Peyer's patch (tissue), 4 donors: Measurements from ENCODE around the gene TMEM132A.

Experiments
- CTCF ChIP-seq, 6 experiments: fragments of 450-650 bp in 4 of 6; fragments of 200-600 bp in 2 of 6; sonication (generic) in 1 of 6; IDR thresholded peaks; one replicate each; pipeline ENCODE4 v1.5.1; 2017 to 2019; ENCODE audit warnings: antibody characterized with exemption in 6 of 6, mild to moderate bottlenecking in 3 of 6, moderate library complexity in 1 of 6
- POLR2A ChIP-seq, 2 donors: fragments of 450-650 bp; IDR thresholded peaks; one replicate each; pipeline ENCODE4 v1.5.1; 2017; ENCODE audit warnings: antibody characterized with exemption in 2 of 2, mild to moderate bottlenecking in 2 of 2, moderate library complexity in 2 of 2

- TF ChIP-seq POLR2A (IDR thresholded peaks at IDR 0.05) (no peak), CTCF (IDR thresholded peaks at IDR 0.05) (no peak)
Measured at GRCh38 chr11:60977224-60977623, 53.0 kb downstream of the TMEM132A start.
